Mesenchymal stem cell (in vitro differentiated cells and primary cell): ENCODE results near the gene MUC5B.
"Not testable (repeated sequence)": the region's sequence is repeated elsewhere in the genome, so short reads cannot be mapped to it uniquely, and the experiment has no call there.

Experiments used
- DNase-seq: peaks from one replicate; pipeline ENCODE4 v3.0.0-alpha.2; 2013
- H2AFZ ChIP-seq: one replicate; pipeline ENCODE4 v1.6.1; 2013; ENCODE audit warnings: low read depth, mild to moderate bottlenecking, control low read depth, inconsistent platforms, low read length, moderate library complexity
- H2AK5ac ChIP-seq: 2 replicates; pipeline ENCODE4 v1.6.1; 2013; ENCODE audit warnings: low read length, moderate library complexity, mild to moderate bottlenecking, inconsistent platforms; ENCODE audit not compliant: severe bottlenecking
- H2BK120ac ChIP-seq: one replicate; pipeline ENCODE4 v1.6.1; 2013; ENCODE audit warnings: low read depth, mild to moderate bottlenecking, inconsistent platforms, low read length, moderate library complexity
- H2BK12ac ChIP-seq, 2 experiments: one replicate each; pipeline ENCODE4 v1.6.1; 2013; ENCODE audit warnings: inconsistent platforms in 2 of 2, low read length in 2 of 2, mild to moderate bottlenecking in 2 of 2, moderate library complexity in 2 of 2, control low read depth in 1 of 2
- H2BK15ac ChIP-seq: one replicate; pipeline ENCODE4 v1.6.1; 2013; ENCODE audit warnings: mild to moderate bottlenecking, low read depth, inconsistent platforms; ENCODE audit not compliant: poor library complexity, severe bottlenecking
- H2BK5ac ChIP-seq: 2 replicates; pipeline ENCODE4 v1.6.1; 2013; ENCODE audit warnings: low read depth, mild to moderate bottlenecking, low read length, control low read depth, inconsistent platforms; ENCODE audit not compliant: poor library complexity, severe bottlenecking
- H3K14ac ChIP-seq, 2 experiments: one replicate each; pipeline ENCODE4 v1.6.1; 2013; ENCODE audit warnings: inconsistent platforms in 2 of 2, low read length in 2 of 2, control low read depth in 1 of 2, mild to moderate bottlenecking in 1 of 2, moderate library complexity in 1 of 2
- H3K18ac ChIP-seq, 2 experiments: one replicate each; pipeline ENCODE4 v1.6.1; 2013; ENCODE audit warnings: inconsistent platforms in 2 of 2, low read length in 2 of 2, control low read depth in 1 of 2, low read depth in 1 of 2, mild to moderate bottlenecking in 1 of 2
- H3K23ac ChIP-seq, 2 experiments: one replicate each; pipeline ENCODE4 v1.6.1; 2013; ENCODE audit warnings: inconsistent platforms in 2 of 2, low read length in 2 of 2, mild to moderate bottlenecking in 2 of 2, moderate library complexity in 2 of 2, control low read depth in 1 of 2
- H3K27ac ChIP-seq: 2 replicates; pipeline ENCODE4 v1.5.1; 2013; ENCODE audit warnings: mild to moderate bottlenecking, moderate library complexity, low read length, control low read depth, inconsistent platforms; ENCODE audit not compliant: poor library complexity, severe bottlenecking
- H3K27me3 ChIP-seq, 2 experiments: 2 replicates each; pipeline versions ENCODE4 v1.6.1 to v1.7.0; 2013; ENCODE audit warnings: low read length in 2 of 2, mild to moderate bottlenecking in 2 of 2, moderate library complexity in 2 of 2, control low read depth in 1 of 2, inconsistent platforms in 1 of 2; ENCODE audit not compliant: control insufficient read depth in 1 of 2, insufficient read depth in 1 of 2
- H3K36me3 ChIP-seq, 2 experiments: 2 replicates each; pipeline versions ENCODE4 v1.6.1 to v1.7.0; 2013; ENCODE audit warnings: low read length in 2 of 2, control low read depth in 1 of 2, inconsistent platforms in 1 of 2, low read depth in 1 of 2, mild to moderate bottlenecking in 1 of 2; ENCODE audit not compliant: insufficient read depth in 2 of 2, control insufficient read depth in 1 of 2
- H3K4ac ChIP-seq, 2 experiments: one replicate each; pipeline ENCODE4 v1.6.1; 2013; ENCODE audit warnings: inconsistent platforms in 2 of 2, low read length in 2 of 2, mild to moderate bottlenecking in 2 of 2, moderate library complexity in 2 of 2, control low read depth in 1 of 2, low read depth in 1 of 2
- H3K4me1 ChIP-seq: 2 replicates; pipeline ENCODE4 v1.6.1; 2013; ENCODE audit warnings: low read depth, low read length, control low read depth; ENCODE audit not compliant: control insufficient read depth, insufficient read depth
- H3K4me2 ChIP-seq: 2 replicates; pipeline ENCODE4 v1.6.1; 2013; ENCODE audit warnings: low read length, mild to moderate bottlenecking, inconsistent platforms; ENCODE audit not compliant: poor library complexity, severe bottlenecking
- H3K4me3 ChIP-seq, 2 experiments: 2 replicates each; pipeline versions ENCODE4 v1.5.1 to v1.7.0; 2013; ENCODE audit warnings: low read length in 2 of 2, mild to moderate bottlenecking in 2 of 2, control low read depth in 1 of 2, low read depth in 1 of 2; ENCODE audit not compliant: insufficient read depth in 1 of 2
- H3K79me1 ChIP-seq: replicated peaks from 2 replicates; pipeline ENCODE4 v1.6.1; 2013; ENCODE audit warnings: mild to moderate bottlenecking, control low read depth, low read length, inconsistent platforms; ENCODE audit not compliant: poor library complexity, severe bottlenecking
- H3K9ac ChIP-seq: 2 replicates; pipeline ENCODE4 v1.7.0; 2013; ENCODE audit warnings: mild to moderate bottlenecking, low read length, moderate library complexity
- H3K9me3 ChIP-seq: 2 replicates; pipeline ENCODE4 v1.7.0; 2013; ENCODE audit warnings: mild to moderate bottlenecking, low read length; ENCODE audit not compliant: control insufficient read depth
- H4K8ac ChIP-seq: one replicate; pipeline ENCODE4 v1.6.1; 2013; ENCODE audit warnings: inconsistent platforms, mild to moderate bottlenecking, low read length, moderate library complexity
- H4K91ac ChIP-seq: one replicate; pipeline ENCODE4 v1.6.1; 2013; ENCODE audit warnings: mild to moderate bottlenecking, low read length, inconsistent platforms
- WGBS: methylation state at CpG from one replicate; pipeline ENCODE4 v1.1.7; 2013; ENCODE audit warnings: mixed read lengths; 5-methylcytosine and 5-hydroxymethylcytosine counted together

MUC5B gene

DNA sequence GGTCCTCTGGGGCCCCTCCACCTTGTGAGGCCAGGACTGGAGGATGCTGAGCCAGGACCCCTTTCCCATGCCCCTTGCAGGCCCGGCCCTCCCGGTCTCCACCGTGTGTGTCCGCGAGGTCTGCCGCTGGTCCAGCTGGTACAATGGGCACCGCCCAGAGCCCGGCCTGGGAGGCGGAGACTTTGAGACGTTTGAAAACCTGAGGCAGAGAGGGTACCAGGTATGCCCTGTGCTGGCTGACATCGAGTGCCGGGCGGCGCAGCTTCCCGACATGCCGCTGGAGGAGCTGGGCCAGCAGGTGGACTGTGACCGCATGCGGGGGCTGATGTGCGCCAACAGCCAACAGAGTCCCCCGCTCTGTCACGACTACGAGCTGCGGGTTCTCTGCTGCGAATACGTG is 17.9 kb downstream of the MUC5B start:
- Histone ChIP-seq H3K9me3 (no peaks in the 10 kb centered on the region), H2BK5ac (no peak overlapping the region), H2AFZ (no peak overlapping the region), H3K4me3 (no peak overlapping the region), H3K18ac (no peak overlapping the region), H2BK120ac (no peak overlapping the region), H3K9ac (no peak overlapping the region), H2BK15ac (no peak overlapping the region), H4K8ac (no peak overlapping the region), H3K27me3 (peaks cover 0 to 15% of the 10 kb centered on the region in 2 experiments), H3K23ac (no peak overlapping the region), H2AK5ac (no peak overlapping the region), H4K91ac (no peak overlapping the region), H2BK12ac (no peak overlapping the region), H3K36me3 (peaks cover 0 to 7% of the 10 kb centered on the region in 2 experiments), H3K4ac (no peak overlapping the region), H3K14ac (no peak overlapping the region), H3K79me1 (no peaks in the 10 kb centered on the region), H3K27ac (no peak overlapping the region), H3K4me1 (no peaks in the 10 kb centered on the region), H3K4me2 (no peak overlapping the region)
- WGBS = 88% methylated on average over 25 of the region's 25 CpGs
- no peak for DNase-seq

DNA sequence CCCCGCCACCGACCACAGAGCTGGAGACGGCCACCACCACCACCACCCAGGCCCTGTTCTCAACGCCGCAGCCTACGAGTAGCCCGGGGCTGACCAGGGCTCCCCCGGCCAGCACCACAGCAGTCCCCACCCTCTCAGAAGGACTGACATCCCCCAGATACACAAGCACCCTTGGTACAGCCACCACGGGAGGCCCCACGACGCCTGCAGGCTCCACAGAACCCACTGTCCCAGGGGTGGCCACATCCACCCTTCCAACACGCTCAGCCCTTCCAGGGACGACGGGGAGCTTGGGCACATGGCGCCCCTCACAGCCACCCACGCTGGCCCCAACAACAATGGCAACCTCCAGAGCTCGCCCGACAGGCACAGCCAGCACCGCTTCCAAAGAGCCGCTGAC is 18.8 kb downstream of the MUC5B start:
- no peak overlapping the region for H3K4me2 ChIP-seq
- H3K9me3 ChIP-seq = no peaks in the 10 kb centered on the region
- H2AK5ac ChIP-seq = no peak overlapping the region
- no peak overlapping the region for H2BK5ac ChIP-seq
- H4K8ac ChIP-seq = no peak overlapping the region
- H3K18ac ChIP-seq = no peak overlapping the region
- H4K91ac ChIP-seq = peak overlapping the region; percentile 39
- H3K4me1 ChIP-seq = no peaks in the 10 kb centered on the region
- no peak overlapping the region for H3K27ac ChIP-seq
- no peak overlapping the region for H2BK120ac ChIP-seq
- H3K79me1 ChIP-seq = no peaks in the 10 kb centered on the region
- H3K23ac ChIP-seq = no peak overlapping the region
- no peak overlapping the region for H2BK15ac ChIP-seq
- no peak for DNase-seq
- peaks cover 0 to 8% of the 10 kb centered on the region in 2 experiments for H3K27me3 ChIP-seq
- peaks cover 0 to 7% of the 10 kb centered on the region in 2 experiments for H3K36me3 ChIP-seq
- no peak overlapping the region for H3K4me3 ChIP-seq
- no peak overlapping the region for H2BK12ac ChIP-seq
- no peak overlapping the region for H3K9ac ChIP-seq
- WGBS = 97% methylated on average over 20 of the region's 20 CpGs
- H2AFZ ChIP-seq = no peak overlapping the region
- no peak overlapping the region for H3K4ac ChIP-seq
- no peak overlapping the region for H3K14ac ChIP-seq

DNA sequence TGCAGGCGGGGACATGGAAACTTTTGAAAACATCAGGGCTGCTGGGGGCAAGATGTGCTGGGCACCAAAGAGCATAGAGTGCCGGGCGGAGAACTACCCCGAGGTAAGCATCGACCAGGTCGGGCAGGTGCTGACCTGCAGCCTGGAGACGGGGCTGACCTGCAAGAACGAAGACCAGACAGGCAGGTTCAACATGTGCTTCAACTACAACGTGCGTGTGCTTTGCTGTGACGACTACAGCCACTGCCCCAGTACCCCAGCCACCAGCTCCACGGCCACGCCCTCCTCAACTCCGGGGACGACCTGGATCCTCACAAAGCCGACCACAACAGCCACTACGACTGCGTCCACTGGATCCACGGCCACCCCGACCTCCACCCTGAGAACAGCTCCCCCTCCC is 19.4 kb downstream of the MUC5B start:
- no peak overlapping the region for H3K27ac ChIP-seq
- H4K8ac ChIP-seq = peak overlapping the region; percentile 15
- H3K14ac ChIP-seq = no peak overlapping the region
- H3K27me3 ChIP-seq = peaks cover 0 to 3% of the 10 kb centered on the region in 2 experiments
- H2BK120ac ChIP-seq = no peak overlapping the region
- H2AK5ac ChIP-seq = no peak overlapping the region
- peak overlapping the region; percentile 39 for H4K91ac ChIP-seq
- no peak overlapping the region for H3K23ac ChIP-seq
- H3K4me2 ChIP-seq = no peak overlapping the region
- H3K36me3 ChIP-seq = peaks cover 0 to 7% of the 10 kb centered on the region in 2 experiments
- no peak for DNase-seq
- no peak overlapping the region for H3K4me3 ChIP-seq
- 89% methylated on average over 20 of the region's 20 CpGs for WGBS
- H2BK5ac ChIP-seq = no peak overlapping the region
- no peak overlapping the region for H2BK12ac ChIP-seq
- no peak overlapping the region for H2BK15ac ChIP-seq
- H2AFZ ChIP-seq = no peak overlapping the region
- no peaks in the 10 kb centered on the region for H3K4me1 ChIP-seq
- no peaks in the 10 kb centered on the region for H3K9me3 ChIP-seq
- H3K79me1 ChIP-seq = no peaks in the 10 kb centered on the region
- no peak overlapping the region for H3K4ac ChIP-seq
- no peak overlapping the region for H3K18ac ChIP-seq
- H3K9ac ChIP-seq = no peak overlapping the region

DNA sequence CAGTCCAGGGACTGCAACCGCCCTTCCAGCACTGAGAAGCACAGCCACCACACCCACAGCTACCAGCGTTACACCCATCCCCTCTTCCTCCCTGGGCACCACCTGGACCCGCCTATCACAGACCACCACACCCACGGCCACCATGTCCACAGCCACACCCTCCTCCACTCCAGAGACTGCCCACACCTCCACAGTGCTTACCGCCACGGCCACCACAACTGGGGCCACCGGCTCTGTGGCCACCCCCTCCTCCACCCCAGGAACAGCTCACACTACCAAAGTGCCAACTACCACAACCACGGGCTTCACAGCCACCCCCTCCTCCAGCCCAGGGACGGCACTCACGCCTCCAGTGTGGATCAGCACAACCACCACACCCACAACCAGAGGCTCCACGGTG is 19.9 kb downstream of the MUC5B start:
- H2BK12ac ChIP-seq, H3K4me1 ChIP-seq, H3K9me3 ChIP-seq, H3K4me2 ChIP-seq, H2BK15ac ChIP-seq, H3K18ac ChIP-seq, H3K14ac ChIP-seq, H2AK5ac ChIP-seq, H2BK5ac ChIP-seq, H3K9ac ChIP-seq, H2BK120ac ChIP-seq, H3K4ac ChIP-seq, H3K36me3 ChIP-seq, DNase-seq, H3K27ac ChIP-seq, H3K79me1 ChIP-seq, H3K4me3 ChIP-seq, H2AFZ ChIP-seq, H4K8ac ChIP-seq, H3K23ac ChIP-seq, H4K91ac ChIP-seq, H3K27me3 ChIP-seq: not testable (repeated sequence)
- WGBS = 80% methylated on average over 2 of the region's 11 CpGs
